GM23338 (cell line): ENCODE data around the gene MTA1.

Experiments
- CREB1 ChIP-seq: fragments of 250-450 bp; sonication (Bioruptor Pico); IDR thresholded peaks from 2 replicates; pipeline ENCODE4 v1.5.0; 2020; ENCODE audit warnings: low read depth, mild to moderate bottlenecking, moderate library complexity
- EZH2 ChIP-seq: fragments of 200-600 bp; sonication (generic); IDR thresholded peaks from one replicate; pipeline ENCODE4 v1.8.0; 2017; ENCODE audit warnings: antibody characterized with exemption, mild to moderate bottlenecking, low read depth; ENCODE audit not compliant: unreplicated experiment
- EZH2phosphoT487 ChIP-seq: fragments of 200-600 bp; sonication (generic); IDR thresholded peaks from one replicate; pipeline ENCODE4 v1.8.1; 2018; ENCODE audit warnings: antibody characterized with exemption; ENCODE audit not compliant: unreplicated experiment
- JUNB ChIP-seq: IDR thresholded peaks from one replicate; pipeline ENCODE4 v1.6.1; 2016; ENCODE audit warnings: antibody characterized with exemption; ENCODE audit not compliant: unreplicated experiment
- NANOG ChIP-seq: IDR thresholded peaks from 2 replicates; pipeline ENCODE4 v1.6.1; 2016; ENCODE audit warnings: antibody characterized with exemption, borderline replicate concordance
- POLR2AphosphoS5 ChIP-seq: IDR thresholded peaks from 2 replicates; pipeline ENCODE4 v1.6.1; 2016; ENCODE audit warnings: antibody characterized with exemption, low read depth
- STAT1 ChIP-seq: IDR thresholded peaks from one replicate; pipeline ENCODE4 v1.6.1; 2016; ENCODE audit warnings: antibody characterized with exemption; ENCODE audit not compliant: unreplicated experiment
- ZNF114 ChIP-seq: fragments of 250-450 bp; sonication (Bioruptor Pico); IDR thresholded peaks from 2 replicates; pipeline ENCODE4 v1.5.0; 2020; ENCODE audit warnings: mild to moderate bottlenecking, moderate library complexity
- TF ChIP-seq, protein P1 (sequence below), 2 experiments: fragments of 200-600 bp in 1 of 2; sonication (generic) in 1 of 2; conservative IDR thresholded peaks; 2 replicates each; pipeline versions ENCODE4 v1.5.1 to v1.6.1; 2016 to 2017; ENCODE audit warnings: antibody characterized with exemption in 2 of 2, low read depth in 2 of 2, mild to moderate bottlenecking in 2 of 2, moderate library complexity in 1 of 2
- TF ChIP-seq, protein P2 (sequence below): IDR thresholded peaks from 2 replicates; pipeline ENCODE4 v1.6.1; 2016; ENCODE audit warnings: antibody characterized with exemption
- TF ChIP-seq, protein P3 (sequence below): IDR thresholded peaks from one replicate; pipeline ENCODE4 v1.6.1; 2018; ENCODE audit warnings: antibody characterized with exemption; ENCODE audit not compliant: unreplicated experiment
- TF ChIP-seq, protein P4 (sequence below): fragments of 250-450 bp; sonication (Bioruptor Pico); IDR thresholded peaks from 2 replicates; pipeline ENCODE4 v1.5.0; 2020; ENCODE audit warnings: mild to moderate bottlenecking, moderate library complexity

DNA sequence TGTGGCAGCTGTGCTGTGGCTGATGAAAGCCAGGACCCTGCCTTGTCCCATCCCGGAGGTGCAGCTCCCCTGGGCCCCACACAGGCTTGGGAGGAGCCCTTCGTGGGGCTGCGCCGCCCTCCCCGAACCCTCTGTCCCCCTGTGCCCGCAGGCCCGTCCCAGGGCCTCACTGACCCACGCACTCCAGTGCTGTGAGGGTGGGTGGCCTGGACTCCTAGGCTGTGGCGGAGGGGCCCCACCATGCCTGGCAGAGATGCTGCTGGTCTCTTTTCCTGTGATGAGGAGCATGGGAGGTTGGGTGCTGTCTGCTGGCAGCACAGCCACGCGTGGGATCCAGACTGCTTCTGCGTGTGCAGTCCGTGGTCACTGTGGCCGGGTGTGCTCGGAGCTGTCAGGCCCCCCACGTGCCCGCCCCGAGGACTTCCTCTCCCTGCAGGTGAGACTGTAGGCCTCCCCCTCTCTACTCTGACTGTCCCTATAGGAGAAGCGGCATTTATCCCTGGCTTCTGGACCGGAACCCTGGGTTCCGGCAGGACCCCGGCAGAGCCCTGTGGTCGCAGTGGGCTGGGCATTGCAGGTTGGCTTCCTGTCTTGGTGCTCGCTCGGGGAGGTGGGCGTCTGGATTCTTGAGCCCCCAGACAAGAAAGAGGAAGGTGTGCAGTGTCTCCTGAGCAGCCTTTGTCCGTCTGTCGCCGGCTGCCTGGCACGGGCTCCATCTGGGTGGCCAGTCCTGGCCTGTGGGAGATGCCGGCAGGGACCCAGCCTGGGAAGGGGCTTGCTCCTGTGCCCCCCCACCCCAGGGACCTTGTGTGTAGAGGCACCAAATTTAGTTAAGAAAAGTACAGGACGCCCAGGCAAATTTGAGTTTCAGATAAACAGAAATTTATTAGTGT, 2.3 kb downstream of the MTA1 start:
- TF ChIP-seq, protein P1, sequence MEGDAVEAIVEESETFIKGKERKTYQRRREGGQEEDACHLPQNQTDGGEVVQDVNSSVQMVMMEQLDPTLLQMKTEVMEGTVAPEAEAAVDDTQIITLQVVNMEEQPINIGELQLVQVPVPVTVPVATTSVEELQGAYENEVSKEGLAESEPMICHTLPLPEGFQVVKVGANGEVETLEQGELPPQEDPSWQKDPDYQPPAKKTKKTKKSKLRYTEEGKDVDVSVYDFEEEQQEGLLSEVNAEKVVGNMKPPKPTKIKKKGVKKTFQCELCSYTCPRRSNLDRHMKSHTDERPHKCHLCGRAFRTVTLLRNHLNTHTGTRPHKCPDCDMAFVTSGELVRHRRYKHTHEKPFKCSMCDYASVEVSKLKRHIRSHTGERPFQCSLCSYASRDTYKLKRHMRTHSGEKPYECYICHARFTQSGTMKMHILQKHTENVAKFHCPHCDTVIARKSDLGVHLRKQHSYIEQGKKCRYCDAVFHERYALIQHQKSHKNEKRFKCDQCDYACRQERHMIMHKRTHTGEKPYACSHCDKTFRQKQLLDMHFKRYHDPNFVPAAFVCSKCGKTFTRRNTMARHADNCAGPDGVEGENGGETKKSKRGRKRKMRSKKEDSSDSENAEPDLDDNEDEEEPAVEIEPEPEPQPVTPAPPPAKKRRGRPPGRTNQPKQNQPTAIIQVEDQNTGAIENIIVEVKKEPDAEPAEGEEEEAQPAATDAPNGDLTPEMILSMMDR (conservative IDR thresholded peaks at IDR 0.05; ENCODE audit: low read depth in 2 of 2): no peak
- TF ChIP-seq EZH2phosphoT487 (no peak), EZH2 (no peak), POLR2AphosphoS5 (no peak; the same call in 1 of the 2 replicates), JUNB (no peak), CREB1 (CRISPR knock-in tag) (no peak), STAT1 (no peak), NANOG (no peak), ZNF114 (CRISPR knock-in tag) (no peak)
- TF ChIP-seq, protein P2, sequence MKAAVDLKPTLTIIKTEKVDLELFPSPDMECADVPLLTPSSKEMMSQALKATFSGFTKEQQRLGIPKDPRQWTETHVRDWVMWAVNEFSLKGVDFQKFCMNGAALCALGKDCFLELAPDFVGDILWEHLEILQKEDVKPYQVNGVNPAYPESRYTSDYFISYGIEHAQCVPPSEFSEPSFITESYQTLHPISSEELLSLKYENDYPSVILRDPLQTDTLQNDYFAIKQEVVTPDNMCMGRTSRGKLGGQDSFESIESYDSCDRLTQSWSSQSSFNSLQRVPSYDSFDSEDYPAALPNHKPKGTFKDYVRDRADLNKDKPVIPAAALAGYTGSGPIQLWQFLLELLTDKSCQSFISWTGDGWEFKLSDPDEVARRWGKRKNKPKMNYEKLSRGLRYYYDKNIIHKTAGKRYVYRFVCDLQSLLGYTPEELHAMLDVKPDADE: no peak
- TF ChIP-seq, protein P3, sequence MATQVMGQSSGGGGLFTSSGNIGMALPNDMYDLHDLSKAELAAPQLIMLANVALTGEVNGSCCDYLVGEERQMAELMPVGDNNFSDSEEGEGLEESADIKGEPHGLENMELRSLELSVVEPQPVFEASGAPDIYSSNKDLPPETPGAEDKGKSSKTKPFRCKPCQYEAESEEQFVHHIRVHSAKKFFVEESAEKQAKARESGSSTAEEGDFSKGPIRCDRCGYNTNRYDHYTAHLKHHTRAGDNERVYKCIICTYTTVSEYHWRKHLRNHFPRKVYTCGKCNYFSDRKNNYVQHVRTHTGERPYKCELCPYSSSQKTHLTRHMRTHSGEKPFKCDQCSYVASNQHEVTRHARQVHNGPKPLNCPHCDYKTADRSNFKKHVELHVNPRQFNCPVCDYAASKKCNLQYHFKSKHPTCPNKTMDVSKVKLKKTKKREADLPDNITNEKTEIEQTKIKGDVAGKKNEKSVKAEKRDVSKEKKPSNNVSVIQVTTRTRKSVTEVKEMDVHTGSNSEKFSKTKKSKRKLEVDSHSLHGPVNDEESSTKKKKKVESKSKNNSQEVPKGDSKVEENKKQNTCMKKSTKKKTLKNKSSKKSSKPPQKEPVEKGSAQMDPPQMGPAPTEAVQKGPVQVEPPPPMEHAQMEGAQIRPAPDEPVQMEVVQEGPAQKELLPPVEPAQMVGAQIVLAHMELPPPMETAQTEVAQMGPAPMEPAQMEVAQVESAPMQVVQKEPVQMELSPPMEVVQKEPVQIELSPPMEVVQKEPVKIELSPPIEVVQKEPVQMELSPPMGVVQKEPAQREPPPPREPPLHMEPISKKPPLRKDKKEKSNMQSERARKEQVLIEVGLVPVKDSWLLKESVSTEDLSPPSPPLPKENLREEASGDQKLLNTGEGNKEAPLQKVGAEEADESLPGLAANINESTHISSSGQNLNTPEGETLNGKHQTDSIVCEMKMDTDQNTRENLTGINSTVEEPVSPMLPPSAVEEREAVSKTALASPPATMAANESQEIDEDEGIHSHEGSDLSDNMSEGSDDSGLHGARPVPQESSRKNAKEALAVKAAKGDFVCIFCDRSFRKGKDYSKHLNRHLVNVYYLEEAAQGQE: no peak
- TF ChIP-seq, protein P4, sequence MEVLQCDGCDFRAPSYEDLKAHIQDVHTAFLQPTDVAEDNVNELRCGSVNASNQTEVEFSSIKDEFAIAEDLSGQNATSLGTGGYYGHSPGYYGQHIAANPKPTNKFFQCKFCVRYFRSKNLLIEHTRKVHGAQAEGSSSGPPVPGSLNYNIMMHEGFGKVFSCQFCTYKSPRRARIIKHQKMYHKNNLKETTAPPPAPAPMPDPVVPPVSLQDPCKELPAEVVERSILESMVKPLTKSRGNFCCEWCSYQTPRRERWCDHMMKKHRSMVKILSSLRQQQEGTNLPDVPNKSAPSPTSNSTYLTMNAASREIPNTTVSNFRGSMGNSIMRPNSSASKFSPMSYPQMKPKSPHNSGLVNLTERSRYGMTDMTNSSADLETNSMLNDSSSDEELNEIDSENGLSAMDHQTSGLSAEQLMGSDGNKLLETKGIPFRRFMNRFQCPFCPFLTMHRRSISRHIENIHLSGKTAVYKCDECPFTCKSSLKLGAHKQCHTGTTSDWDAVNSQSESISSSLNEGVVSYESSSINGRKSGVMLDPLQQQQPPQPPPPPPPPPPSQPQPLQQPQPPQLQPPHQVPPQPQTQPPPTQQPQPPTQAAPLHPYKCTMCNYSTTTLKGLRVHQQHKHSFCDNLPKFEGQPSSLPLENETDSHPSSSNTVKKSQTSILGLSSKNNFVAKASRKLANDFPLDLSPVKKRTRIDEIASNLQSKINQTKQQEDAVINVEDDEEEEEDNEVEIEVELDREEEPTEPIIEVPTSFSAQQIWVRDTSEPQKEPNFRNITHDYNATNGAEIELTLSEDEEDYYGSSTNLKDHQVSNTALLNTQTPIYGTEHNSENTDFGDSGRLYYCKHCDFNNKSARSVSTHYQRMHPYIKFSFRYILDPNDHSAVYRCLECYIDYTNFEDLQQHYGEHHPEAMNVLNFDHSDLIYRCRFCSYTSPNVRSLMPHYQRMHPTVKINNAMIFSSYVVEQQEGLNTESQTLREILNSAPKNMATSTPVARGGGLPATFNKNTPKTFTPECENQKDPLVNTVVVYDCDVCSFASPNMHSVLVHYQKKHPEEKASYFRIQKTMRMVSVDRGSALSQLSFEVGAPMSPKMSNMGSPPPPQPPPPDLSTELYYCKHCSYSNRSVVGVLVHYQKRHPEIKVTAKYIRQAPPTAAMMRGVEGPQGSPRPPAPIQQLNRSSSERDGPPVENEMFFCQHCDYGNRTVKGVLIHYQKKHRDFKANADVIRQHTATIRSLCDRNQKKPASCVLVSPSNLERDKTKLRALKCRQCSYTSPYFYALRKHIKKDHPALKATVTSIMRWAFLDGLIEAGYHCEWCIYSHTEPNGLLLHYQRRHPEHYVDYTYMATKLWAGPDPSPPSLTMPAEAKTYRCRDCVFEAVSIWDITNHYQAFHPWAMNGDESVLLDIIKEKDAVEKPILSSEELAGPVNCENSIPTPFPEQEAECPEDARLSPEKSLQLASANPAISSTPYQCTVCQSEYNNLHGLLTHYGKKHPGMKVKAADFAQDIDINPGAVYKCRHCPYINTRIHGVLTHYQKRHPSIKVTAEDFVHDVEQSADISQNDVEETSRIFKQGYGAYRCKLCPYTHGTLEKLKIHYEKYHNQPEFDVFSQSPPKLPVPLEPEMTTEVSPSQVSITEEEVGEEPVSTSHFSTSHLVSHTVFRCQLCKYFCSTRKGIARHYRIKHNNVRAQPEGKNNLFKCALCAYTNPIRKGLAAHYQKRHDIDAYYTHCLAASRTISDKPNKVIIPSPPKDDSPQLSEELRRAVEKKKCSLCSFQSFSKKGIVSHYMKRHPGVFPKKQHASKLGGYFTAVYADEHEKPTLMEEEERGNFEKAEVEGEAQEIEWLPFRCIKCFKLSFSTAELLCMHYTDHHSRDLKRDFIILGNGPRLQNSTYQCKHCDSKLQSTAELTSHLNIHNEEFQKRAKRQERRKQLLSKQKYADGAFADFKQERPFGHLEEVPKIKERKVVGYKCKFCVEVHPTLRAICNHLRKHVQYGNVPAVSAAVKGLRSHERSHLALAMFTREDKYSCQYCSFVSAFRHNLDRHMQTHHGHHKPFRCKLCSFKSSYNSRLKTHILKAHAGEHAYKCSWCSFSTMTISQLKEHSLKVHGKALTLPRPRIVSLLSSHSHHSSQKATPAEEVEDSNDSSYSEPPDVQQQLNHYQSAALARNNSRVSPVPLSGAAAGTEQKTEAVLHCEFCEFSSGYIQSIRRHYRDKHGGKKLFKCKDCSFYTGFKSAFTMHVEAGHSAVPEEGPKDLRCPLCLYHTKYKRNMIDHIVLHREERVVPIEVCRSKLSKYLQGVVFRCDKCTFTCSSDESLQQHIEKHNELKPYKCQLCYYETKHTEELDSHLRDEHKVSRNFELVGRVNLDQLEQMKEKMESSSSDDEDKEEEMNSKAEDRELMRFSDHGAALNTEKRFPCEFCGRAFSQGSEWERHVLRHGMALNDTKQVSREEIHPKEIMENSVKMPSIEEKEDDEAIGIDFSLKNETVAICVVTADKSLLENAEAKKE (CRISPR knock-in tag): no peak
